IMR-90 (cell line): ENCODE data around the gene MAT2A. TPM values are rescaled to one million over a fixed set of nuclear protein-coding genes. Genes with fewer than 3 reads are reported as not detected.

Experiments used
- ATAC-seq: fragments of 200-7000 bp; cut with Tn5 transposase; 2 replicates; pipeline ENCODE4 v1.9.1; 2020; ENCODE audit warnings: low read depth, mild to moderate bottlenecking, moderate library complexity
- BruUV-seq: library from RNA; stranded (reverse); fragments of 400-500 nt; replicated peaks from 2 replicates; lab custom pipeline; 2021; lab: Mats Ljungman, UMichigan
- CTCF ChIA-PET: fragments of 300-600 bp; formaldehyde crosslinking; extraction: SDS; loops from one replicate; lab custom pipeline; 2021; ENCODE audit warnings: antibody characterized with exemption; lab: Yijun Ruan, JAX
- POLR2A ChIA-PET: fragments of 300-600 bp; sonication (Branson Sonifier 250); formaldehyde crosslinking; loops from one replicate; lab custom pipeline; 2022; ENCODE audit warnings: antibody characterized with exemption; ENCODE audit not compliant: unreplicated experiment; lab: Charles Lee
- DNase-seq: peaks from one replicate; pipeline ENCODE4 v3.0.0; 2013
- H2AFZ ChIP-seq: replicated peaks from 2 replicates; pipeline ENCODE3; 2013; ENCODE audit warnings: low read length, mild to moderate bottlenecking; ENCODE audit not compliant: poor library complexity
- H2AK5ac ChIP-seq: 2 replicates; pipeline ENCODE4 v1.6.1; 2013; ENCODE audit warnings: low read depth, low read length, inconsistent platforms
- H2AK9ac ChIP-seq: replicated peaks from 2 replicates; pipeline ENCODE3; 2013; ENCODE audit warnings: mild to moderate bottlenecking, low read depth, low read length, moderate library complexity; ENCODE audit not compliant: poor library complexity
- H2BK120ac ChIP-seq: 2 replicates; pipeline ENCODE4 v1.6.1; 2013; ENCODE audit warnings: low read depth, low read length, inconsistent platforms
- H2BK15ac ChIP-seq: 3 replicates; pipeline ENCODE4 v1.6.1; 2013; ENCODE audit warnings: low read depth, low read length, inconsistent platforms
- H2BK20ac ChIP-seq: 2 replicates; pipeline ENCODE4 v1.6.1; 2013; ENCODE audit warnings: low read depth, mild to moderate bottlenecking, inconsistent platforms, low read length, moderate library complexity
- H2BK5ac ChIP-seq: 2 replicates; pipeline ENCODE4 v1.6.1; 2013; ENCODE audit warnings: mild to moderate bottlenecking, low read depth, low read length, inconsistent platforms; ENCODE audit not compliant: poor library complexity, severe bottlenecking
- H3K14ac ChIP-seq: replicated peaks from 2 replicates; pipeline ENCODE4 v1.6.1; 2013; ENCODE audit warnings: low read depth, low read length, inconsistent platforms
- H3K18ac ChIP-seq: 2 replicates; pipeline ENCODE4 v1.6.1; 2013; ENCODE audit warnings: low read depth, low read length, control low read depth
- H3K23ac ChIP-seq: 2 replicates; pipeline ENCODE4 v1.6.1; 2013; ENCODE audit warnings: low read depth, low read length, inconsistent platforms
- H3K27ac ChIP-seq: 2 replicates; pipeline ENCODE4 v1.5.1; 2013; ENCODE audit warnings: mild to moderate bottlenecking, control low read depth, low read length; ENCODE audit not compliant: insufficient read depth
- H3K27me3 ChIP-seq: 2 replicates; pipeline ENCODE4 v1.6.1; 2013; ENCODE audit warnings: low read length; ENCODE audit not compliant: control insufficient read depth, insufficient read depth
- H3K36me3 ChIP-seq: 2 replicates; pipeline ENCODE4 v1.6.1; 2013; ENCODE audit warnings: low read length, mixed read lengths; ENCODE audit not compliant: control insufficient read depth, insufficient read depth
- H3K4ac ChIP-seq: 2 replicates; pipeline ENCODE4 v1.6.1; 2013; ENCODE audit warnings: low read depth, low read length, inconsistent platforms
- H3K4me1 ChIP-seq: 2 replicates; pipeline ENCODE4 v1.6.1; 2013; ENCODE audit warnings: low read length, mixed read lengths; ENCODE audit not compliant: control insufficient read depth, insufficient read depth
- H3K4me2 ChIP-seq: 2 replicates; pipeline ENCODE4 v1.6.1; 2013; ENCODE audit warnings: low read depth, mild to moderate bottlenecking, control low read depth, low read length, moderate library complexity
- H3K4me3 ChIP-seq: 2 replicates; pipeline ENCODE4 v1.5.1; 2013; ENCODE audit warnings: low read depth, mild to moderate bottlenecking, control low read depth, low read length, moderate library complexity; ENCODE audit not compliant: insufficient read depth
- H3K56ac ChIP-seq: 2 replicates; pipeline ENCODE4 v1.6.1; 2013; ENCODE audit warnings: low read length, inconsistent platforms; ENCODE audit not compliant: insufficient read depth; ENCODE audit errors: extremely low read depth
- H3K79me1 ChIP-seq, 2 experiments: 2 replicates each; pipeline ENCODE4 v1.6.1; 2013; ENCODE audit warnings: low read length in 2 of 2, inconsistent platforms in 1 of 2, low read depth in 1 of 2
- H3K9ac ChIP-seq: 2 replicates; pipeline ENCODE4 v1.6.1; 2013; ENCODE audit warnings: low read depth, low read length, control low read depth
- H3K9me1 ChIP-seq: 2 replicates; pipeline ENCODE4 v1.6.1; 2013; ENCODE audit warnings: low read length, inconsistent platforms; ENCODE audit not compliant: insufficient read depth
- H3K9me3 ChIP-seq: 2 replicates; pipeline ENCODE4 v1.6.1; 2013; ENCODE audit warnings: low read length; ENCODE audit not compliant: control insufficient read depth, insufficient read depth
- H4K20me1 ChIP-seq: 2 replicates; pipeline ENCODE4 v1.6.1; 2013; ENCODE audit warnings: low read length, inconsistent platforms; ENCODE audit not compliant: insufficient read depth
- H4K5ac ChIP-seq: 2 replicates; pipeline ENCODE4 v1.6.1; 2013; ENCODE audit warnings: mild to moderate bottlenecking, low read depth, low read length, control low read depth
- H4K8ac ChIP-seq, 2 experiments: 2 replicates each; pipeline ENCODE4 v1.6.1; 2013; ENCODE audit warnings: low read depth in 2 of 2, low read length in 2 of 2, control low read depth in 1 of 2, inconsistent platforms in 1 of 2
- H4K91ac ChIP-seq: 2 replicates; pipeline ENCODE4 v1.6.1; 2013; ENCODE audit warnings: low read depth, low read length, inconsistent platforms; ENCODE audit not compliant: insufficient read depth
- ELK1 ChIP-seq: fragments of 150-350 bp; IDR thresholded peaks from 2 replicates; pipeline ENCODE4 v1.6.1; 2016; ENCODE audit warnings: low read depth, mild to moderate bottlenecking, low read length, moderate library complexity, borderline replicate concordance
- MAFK ChIP-seq: IDR thresholded peaks from 2 replicates; pipeline ENCODE4 v1.6.1; 2012; ENCODE audit warnings: low read depth, low read length, improper control_type of control experiment
- WGBS, 2 experiments: methylation state at CpG; one replicate each; pipeline versions ENCODE4 v1.1.5 to v1.1.7; 2013; ENCODE audit warnings: missing lambda C conversion rate in 2 of 2; ENCODE audit not compliant: insufficient read length in 1 of 2; ENCODE audit errors: extremely low coverage in 2 of 2; 5-methylcytosine and 5-hydroxymethylcytosine counted together
- dilution Hi-C: fragments of 300-500 bp; cut with HindIII; formaldehyde crosslinking; loops from one replicate; pipeline ENCODE4 v1.14.3; 2018; ENCODE audit warnings: low sequenced_read_pairs; ENCODE audit not compliant: unreplicated experiment
- in situ Hi-C: fragments of 300-500 bp; cut with MboI; formaldehyde crosslinking; loops from 3 replicates; pipeline ENCODE4 v1.14.3; 2019; ENCODE audit warnings: low sequenced_read_pairs, inconsistent platforms, mixed read lengths
- intact Hi-C: fragments of 100-400 bp; cut with micrococcal nuclease; formaldehyde crosslinking; loops from 2 replicates; pipeline ENCODE4 v1.10.0; 2022
- polyA plus RNA-seq, 3 experiments: library from polyadenylated mRNA; depleted of rRNA; stranded (reverse); fragments of >200 nt; gene quantifications; 2 replicates each; pipeline ENCODE4 v1.2.3, GENCODE V29; 2012; ENCODE audit warnings: low replicate concordance in 1 of 3
- total RNA-seq: library from RNA; depleted of rRNA; stranded (reverse); fragments of >200 nt; gene quantifications from 2 replicates; pipeline ENCODE4 v1.2.3, GENCODE V29; 2012

Gene MAT2A
- total and polyA plus RNA-seq, 2 of the 4 experiments (the other 2 are of a cell fraction), result 94.1 to 223 TPM

- in situ Hi-C loops, result no loop called here
- no peak overlapping the region for H3K14ac ChIP-seq
- H3K36me3 ChIP-seq, result no peaks in the 10 kb centered on the region
- no peak overlapping the region for H3K9ac ChIP-seq
- TF ChIP-seq ELK1 (no peak), MAFK (no peak)
- DNase-seq (no peak), ATAC-seq (no peak)
- intact Hi-C loops, result no loop called here
- H2AK5ac ChIP-seq, result 0 out of 2 replicates have a peak overlapping the region, but pooled peaks have one; percentile 13
- 20% methylated on average over 1 of the region's 4 CpGs; no CpG with 5 or more reads in 1 of the 2 experiments for WGBS, 2 experiments
- H3K79me1 ChIP-seq, result no peaks in the 10 kb centered on the region
- H3K18ac ChIP-seq, result no peak overlapping the region
- no peak overlapping the region for H2AFZ ChIP-seq
- peaks cover 13% of the 10 kb centered on the region; the same call in 1 of the 2 replicates for H3K4me1 ChIP-seq
- no peaks in the 10 kb centered on the region for H3K9me3 ChIP-seq
- H2BK120ac ChIP-seq, result no peak overlapping the region
- H2BK20ac ChIP-seq, result no peak overlapping the region
- POLR2A ChIA-PET, result interaction anchor here (0.9 kb wide), 1 partner anchor 13 kb away, joined by 3 read pairs; no protein-coding TSS in a partner anchor
- no peak overlapping the region for H3K4me3 ChIP-seq
- H2AK9ac ChIP-seq, result no peak overlapping the region
- no peak overlapping the region for H4K91ac ChIP-seq
- no peak overlapping the region for H4K5ac ChIP-seq
- no peak overlapping the region for H3K27ac ChIP-seq
- H3K9me1 ChIP-seq, result peaks cover 4% of the 10 kb centered on the region; the same call in 1 of the 2 replicates
- no peak overlapping the region for H3K23ac ChIP-seq
- no peak overlapping the region for H3K4me2 ChIP-seq
- no TSS peak for BruUV-seq
- H3K27me3 ChIP-seq, result no peaks in the 10 kb centered on the region; the same call in 1 of the 2 replicates
- dilution Hi-C loops, result no loop called here
- CTCF ChIA-PET, result no interaction called here
- H3K56ac ChIP-seq, result no peak overlapping the region
- H3K4ac ChIP-seq, result no peak overlapping the region
- H4K20me1 ChIP-seq, result no peaks in the 10 kb centered on the region
- H4K8ac ChIP-seq, result no peak overlapping the region
- no peak overlapping the region for H2BK5ac ChIP-seq
- no peak overlapping the region for H2BK15ac ChIP-seq
These were observed 13.4 kb upstream of the MAT2A start for GRCh38 chr2:85525567-85525966.
